Bronchial epithelial cell (primary cell): ENCODE results near the gene CYREN. TPM values are rescaled to one million over a fixed set of nuclear protein-coding genes. Genes with fewer than 3 reads are reported as not detected.
A peak's percentile ranks its signal among the peaks of the same experiment; 100 is the strongest.

ENCODE experiments used
- DNase-seq: peaks from one replicate; pipeline ENCODE4 v3.0.0-alpha.2; 2010; ENCODE audit warnings: low read depth
- FAIRE-seq: peaks from 2 replicates; lab custom pipeline; 2011; peaks lifted over from hg19 to GRCh38; lab: Jason Lieb, UNC
- H3K27me3 ChIP-seq: 2 replicates; pipeline ENCODE4 v1.5.1; 2011; ENCODE audit warnings: low read length; ENCODE audit not compliant: control insufficient read depth, insufficient read depth
- H3K36me3 ChIP-seq: 2 replicates; pipeline ENCODE4 v1.5.1; 2011; ENCODE audit warnings: low read length; ENCODE audit not compliant: control insufficient read depth, insufficient read depth
- H3K4me3 ChIP-seq: 2 replicates; pipeline ENCODE4 v1.5.1; 2011; ENCODE audit warnings: mild to moderate bottlenecking, low read depth, low read length, control low read depth
- CTCF ChIP-seq: IDR thresholded peaks from 2 replicates; pipeline ENCODE4 v1.5.1; 2011; ENCODE audit warnings: mild to moderate bottlenecking, moderate library complexity, low read length, control low read depth, inconsistent platforms; ENCODE audit not compliant: insufficient read depth, severe bottlenecking
- total RNA-seq: library from RNA; depleted of rRNA; stranded (reverse); fragments of >200 nt; gene quantifications from 2 replicates; pipeline ENCODE4 v1.2.1, GENCODE V29; 2014

CYREN gene
- total RNA-seq, 1 donor from 2014 or later: 51.9 TPM

- peak; percentile 80 for DNase-seq
- peaks cover 2% of the 10 kb centered on the region for H3K36me3 ChIP-seq
- no peak for TF ChIP-seq CTCF
- H3K27me3 ChIP-seq: no peaks in the 10 kb centered on the region
- H3K4me3 ChIP-seq: peak within 1 kb of the TSS; percentile 84
- FAIRE-seq: no peak
Observed at GRCh38 chr7:135211179-135211945, 40.9 kb upstream of the CYREN start, which contains the start of gene WDR91. WDR91 (minus strand) TSS chr7:135211526; CDS start chr7:135211502, 24 bp downstream.

DNA sequence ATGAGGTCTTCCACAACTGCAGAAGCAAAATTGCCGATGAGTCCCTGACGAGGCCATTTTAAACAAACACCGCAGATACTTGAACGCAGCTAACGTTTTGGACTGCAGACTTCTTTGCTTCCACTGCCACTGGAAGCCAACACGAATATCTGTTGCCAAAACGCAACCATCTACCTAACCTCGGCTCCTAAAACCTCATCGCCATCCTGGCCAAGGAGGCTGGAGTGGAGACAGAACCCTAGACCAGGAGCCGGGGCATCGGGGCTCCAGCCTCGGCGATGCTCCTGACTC, 40.3 kb upstream of the CYREN start:
- no peak for TF ChIP-seq CTCF
- no peak for DNase-seq
- no peaks in the 10 kb centered on the region for H3K27me3 ChIP-seq
- no peak for FAIRE-seq
- H3K4me3 ChIP-seq: peak overlapping the region; percentile 84
- H3K36me3 ChIP-seq: peaks cover 3% of the 10 kb centered on the region

DNA sequence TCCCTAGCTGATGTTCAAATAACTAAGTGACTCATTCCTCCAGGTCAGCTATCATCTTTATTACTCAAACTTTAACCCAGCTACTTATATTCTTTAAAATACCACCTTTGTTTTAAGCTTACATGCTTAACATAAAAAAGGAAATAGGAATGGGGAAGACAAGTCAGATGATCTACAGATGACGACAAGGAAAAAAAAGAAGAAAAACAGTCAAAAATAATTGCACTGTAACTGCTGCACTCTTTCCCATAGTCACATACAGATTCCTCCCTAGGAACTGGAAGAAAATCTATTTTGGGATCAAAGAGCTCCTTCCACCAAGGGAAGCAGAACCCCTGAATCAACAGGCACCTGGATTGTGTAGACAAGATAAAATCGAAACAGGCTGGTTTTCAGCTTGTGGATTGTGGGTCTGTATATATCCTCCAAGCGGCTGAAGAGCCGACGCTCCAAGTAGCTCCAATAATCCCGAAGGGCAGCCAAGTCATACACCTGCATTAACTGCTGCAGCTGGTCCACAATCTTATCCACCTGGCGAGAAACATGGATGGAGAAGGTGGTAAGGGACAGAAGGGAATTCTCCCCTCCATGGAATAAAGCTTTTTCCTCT, 38.8 kb upstream of the CYREN start:
- no peak for FAIRE-seq
- no peak for TF ChIP-seq CTCF
- H3K27me3 ChIP-seq: no peaks in the 10 kb centered on the region
- H3K4me3 ChIP-seq: peak overlapping the region; percentile 3
- H3K36me3 ChIP-seq: peaks cover 6% of the 10 kb centered on the region
- no peak for DNase-seq

GRCh38 chr7:135208102-135208793, 37.7 kb upstream of the CYREN start:
- TF ChIP-seq CTCF: no peak
- no peak for FAIRE-seq
- no peak overlapping the region for H3K4me3 ChIP-seq
- peaks cover 10% of the 10 kb centered on the region for H3K36me3 ChIP-seq
- no peaks in the 10 kb centered on the region for H3K27me3 ChIP-seq
- no peak for DNase-seq

GRCh38 chr7:135207406-135208101, 37.0 kb upstream of the CYREN start:
- Histone ChIP-seq H3K4me3 (no peak overlapping the region), H3K27me3 (no peaks in the 10 kb centered on the region), H3K36me3 (peaks cover 12% of the 10 kb centered on the region)
- DNase-seq: no peak
- TF ChIP-seq CTCF: no peak
- FAIRE-seq: no peak
